Spleen (tissue), 11 donors: Measurements from ENCODE around the gene LIPI. TPM values are rescaled to one million over a fixed set of nuclear protein-coding genes. Genes with fewer than 3 reads are reported as not detected.

Experiments used
- DNase-seq: peaks from one replicate; pipeline ENCODE4 v3.0.0-alpha.2; 2020
- H3K27ac ChIP-seq, 8 donors: fragments of 200-600 bp; sonication (generic) in 7 of 8; 1 replicate in 4 of 8; 2 replicates in 4 of 8; pipeline versions ENCODE4 v1.5.0 to v1.8.0; 2016 to 2021; ENCODE audit warnings: inconsistent platforms in 4 of 8, mild to moderate bottlenecking in 4 of 8, moderate library complexity in 1 of 8
- H3K27me3 ChIP-seq, 7 donors: fragments of 200-600 bp; sonication (generic) in 6 of 7; replicated peaks in 1 of 7; 1 replicate in 4 of 7; 2 replicates in 3 of 7; pipeline versions ENCODE4 v1.5.0 to v1.8.0; 2016 to 2021; ENCODE audit warnings: inconsistent platforms in 3 of 7, mild to moderate bottlenecking in 1 of 7
- H3K36me3 ChIP-seq, 6 donors: fragments of 200-600 bp; sonication (generic) in 5 of 6; 1 replicate in 4 of 6; 2 replicates in 2 of 6; pipeline versions ENCODE4 v1.5.0 to v1.8.0; 2016 to 2021; ENCODE audit warnings: inconsistent platforms in 2 of 6
- H3K4me1 ChIP-seq, 6 donors: fragments of 200-600 bp; sonication (generic) in 5 of 6; 1 replicate in 3 of 6; 2 replicates in 3 of 6; pipeline versions ENCODE4 v1.5.0 to v1.8.0; 2016 to 2021; ENCODE audit warnings: inconsistent platforms in 3 of 6
- H3K4me3 ChIP-seq, 8 donors: fragments of 200-600 bp; sonication (generic) in 7 of 8; 1 replicate in 4 of 8; 2 replicates in 4 of 8; pipeline versions ENCODE4 v1.5.0 to v1.8.0; 2016 to 2021; ENCODE audit warnings: inconsistent platforms in 4 of 8, mild to moderate bottlenecking in 4 of 8, moderate library complexity in 2 of 8
- H3K9me3 ChIP-seq, 8 donors: fragments of 200-600 bp; sonication (generic) in 7 of 8; 1 replicate in 4 of 8; 2 replicates in 4 of 8; pipeline versions ENCODE4 v1.5.0 to v1.8.0; 2016 to 2021; ENCODE audit warnings: inconsistent platforms in 4 of 8
- POLR2A ChIP-seq, 3 donors: fragments of 450-650 bp; IDR thresholded peaks; one replicate each; pipeline ENCODE4 v1.5.1; 2017; ENCODE audit warnings: antibody characterized with exemption in 3 of 3, mild to moderate bottlenecking in 1 of 3
- POLR2AphosphoS5 ChIP-seq, 3 donors: sonication (generic); formaldehyde crosslinking; IDR thresholded peaks; one replicate each; pipeline ENCODE4 v1.5.1; 2017; ENCODE audit warnings: antibody characterized with exemption in 3 of 3
- WGBS, 5 donors: extraction: QIAGEN DNeasy Blood & Tissue Kit in 3 of 5; methylation state at CpG; one replicate each; pipeline versions ENCODE4 v1.1.5 to v1.1.7; 2013 to 2018; 5-methylcytosine and 5-hydroxymethylcytosine counted together
- intact Hi-C: fragments of 100-400 bp; cut with DNase I; formaldehyde crosslinking; loops from one replicate; pipeline ENCODE4 v1.15.0; 2023; ENCODE audit warnings: low total_unique reads
- polyA plus RNA-seq, 3 donors: library from polyadenylated mRNA; stranded (reverse); fragments of 200-250 nt; gene quantifications; one replicate each; pipeline ENCODE4 v1.2.1, GENCODE V29; 2013
- total RNA-seq, 7 donors: library from RNA; depleted of rRNA in 3 of 7; stranded (reverse); fragments of >200 nt in 3 of 7; fragmentation: NEBNext Ultra II Directional in 4 of 7; extraction: Animal tissue kit (Norgen Biotek cat#: 25700) in 4 of 7; gene quantifications; one replicate each; pipeline versions ENCODE4 v1.1.0 to v1.2.1, GENCODE V29; 2016 to 2021
- TF ChIP-seq, protein P1 (sequence below), 11 experiments: fragments of 200-600 bp in 7 of 11; fragments of 450-650 bp in 4 of 11; sonication (generic) in 4 of 11; IDR thresholded peaks in 8 of 11; conservative IDR thresholded peaks in 3 of 11; 1 replicate in 7 of 11; 2 replicates in 4 of 11; pipeline versions ENCODE4 v1.4.0 to v1.8.0; 2016 to 2021; ENCODE audit warnings: antibody characterized with exemption in 11 of 11, inconsistent platforms in 4 of 11, mild to moderate bottlenecking in 1 of 11
- donor health status: healthy with polysubstance abuse.
- donor health status: DM: no; HTN: no; CAD: no; lungs with moderate emphysema.
- donor health status: DM: no; HTN: no; CAD: no.
- donor health status: Bipolar disorder and iron deficiency.
- donor health status: healthy.
- donor health status: DM: no; HTN: no; CAD: no.
- donor health status: DM: yes; HTN: yes; CAD: no.

Gene LIPI
- total and polyA plus RNA-seq, 10 donors = not detected

DNA sequence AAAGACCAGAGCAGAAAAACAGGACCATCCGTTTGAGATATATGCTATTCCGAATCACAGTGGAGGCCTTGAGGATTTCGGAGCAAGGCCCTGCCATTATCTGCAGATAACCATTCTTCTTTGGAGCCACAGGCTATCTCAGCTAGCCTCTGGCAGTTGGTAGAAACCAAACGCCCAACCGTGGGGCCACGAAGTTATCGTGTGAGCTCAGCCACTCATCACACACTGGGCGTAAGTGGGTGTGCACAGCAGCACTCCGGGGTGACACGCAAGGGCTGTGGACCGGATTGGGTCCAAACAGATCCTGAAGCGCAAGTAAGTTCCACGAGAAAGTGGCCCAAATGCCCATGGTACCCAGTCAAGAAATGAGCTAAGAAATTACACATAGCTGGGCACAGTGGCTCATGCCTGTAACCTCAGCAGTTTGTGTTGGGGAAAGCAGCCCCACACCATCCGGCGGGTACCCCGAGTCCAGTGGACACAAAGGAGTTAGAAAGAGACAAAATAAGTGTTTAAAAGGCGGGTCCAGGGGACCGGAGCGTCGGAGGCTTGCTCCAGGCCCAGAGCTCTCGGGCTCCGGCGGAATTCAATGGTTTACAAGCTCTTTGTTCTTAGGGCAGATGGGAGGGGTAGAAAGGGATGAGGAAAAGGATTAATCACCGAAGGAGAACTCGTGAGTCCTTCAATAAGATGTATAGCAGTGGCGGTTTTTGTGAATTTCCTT is 130.6 kb downstream of the LIPI start:
- TF ChIP-seq POLR2AphosphoS5 (IDR thresholded peaks at IDR 0.05) = no peak
- TF ChIP-seq, protein P1, sequence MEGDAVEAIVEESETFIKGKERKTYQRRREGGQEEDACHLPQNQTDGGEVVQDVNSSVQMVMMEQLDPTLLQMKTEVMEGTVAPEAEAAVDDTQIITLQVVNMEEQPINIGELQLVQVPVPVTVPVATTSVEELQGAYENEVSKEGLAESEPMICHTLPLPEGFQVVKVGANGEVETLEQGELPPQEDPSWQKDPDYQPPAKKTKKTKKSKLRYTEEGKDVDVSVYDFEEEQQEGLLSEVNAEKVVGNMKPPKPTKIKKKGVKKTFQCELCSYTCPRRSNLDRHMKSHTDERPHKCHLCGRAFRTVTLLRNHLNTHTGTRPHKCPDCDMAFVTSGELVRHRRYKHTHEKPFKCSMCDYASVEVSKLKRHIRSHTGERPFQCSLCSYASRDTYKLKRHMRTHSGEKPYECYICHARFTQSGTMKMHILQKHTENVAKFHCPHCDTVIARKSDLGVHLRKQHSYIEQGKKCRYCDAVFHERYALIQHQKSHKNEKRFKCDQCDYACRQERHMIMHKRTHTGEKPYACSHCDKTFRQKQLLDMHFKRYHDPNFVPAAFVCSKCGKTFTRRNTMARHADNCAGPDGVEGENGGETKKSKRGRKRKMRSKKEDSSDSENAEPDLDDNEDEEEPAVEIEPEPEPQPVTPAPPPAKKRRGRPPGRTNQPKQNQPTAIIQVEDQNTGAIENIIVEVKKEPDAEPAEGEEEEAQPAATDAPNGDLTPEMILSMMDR (IDR thresholded peaks at IDR 0.05 in 8 of 11, conservative IDR thresholded peaks at IDR 0.05 in 3 of 11) = no peak
- no peak for DNase-seq
- Histone ChIP-seq H3K27ac (no peak overlapping the region), H3K4me3 (no peak overlapping the region), H3K36me3 (peaks cover 0 to 5% (median 0%) of the 10 kb centered on the region in 6 donors), H3K4me1 (no peaks in the 10 kb centered on the region), H3K9me3 (peaks cover 0 to 90% (median 52%) of the 10 kb centered on the region in 8 donors), H3K27me3 (no peaks in the 10 kb centered on the region)
- WGBS, 5 donors = 87 to 93% (median 92%) methylated on average over 26 of the region's 26 CpGs
- intact Hi-C loops = no loop called here

DNA sequence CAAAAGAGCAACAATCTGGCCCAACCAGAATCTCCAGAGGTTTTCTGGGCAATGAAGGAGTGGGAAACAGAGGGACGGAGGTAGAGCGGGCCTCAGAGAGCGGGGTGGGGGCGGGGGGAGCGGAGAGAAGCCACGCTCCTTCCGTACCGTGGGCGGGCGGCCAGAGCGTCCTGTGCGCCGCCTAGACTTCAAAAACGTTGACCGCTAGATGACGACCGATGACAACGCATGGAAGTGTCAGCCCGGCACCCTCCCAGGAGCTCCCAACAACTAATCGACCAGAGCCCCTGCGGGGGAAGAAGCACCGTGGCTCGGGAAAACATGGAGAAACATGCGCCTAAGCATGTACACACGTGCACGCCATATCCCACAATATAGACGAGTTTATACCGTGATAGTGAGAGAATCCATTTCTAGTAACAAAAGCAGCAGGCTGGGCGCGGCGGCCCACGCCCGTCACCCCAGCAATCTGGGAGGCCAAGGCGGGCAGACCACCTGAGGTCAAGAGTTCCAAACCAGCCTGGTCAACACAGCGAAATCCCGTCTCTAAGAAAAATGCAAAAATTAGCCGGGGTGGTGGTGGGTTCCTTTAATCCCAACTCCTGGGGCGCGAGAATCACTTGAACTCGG is 131.9 kb downstream of the LIPI start:
- intact Hi-C loops = no loop called here
- TF ChIP-seq, protein P1 (IDR thresholded peaks at IDR 0.05 in 8 of 11, conservative IDR thresholded peaks at IDR 0.05 in 3 of 11) = no peak
- TF ChIP-seq POLR2A (IDR thresholded peaks at IDR 0.05) (no peak), POLR2AphosphoS5 (IDR thresholded peaks at IDR 0.05) (no peak)
- no peaks in the 10 kb centered on the region for H3K4me1 ChIP-seq
- no peaks in the 10 kb centered on the region for H3K36me3 ChIP-seq
- WGBS, 5 donors = 97 to 98% (median 97%) methylated on average over 37 to 40 of the region's 40 CpGs
- H3K27ac ChIP-seq = no peak overlapping the region
- peaks cover 0 to 91% (median 40%) of the 10 kb centered on the region in 8 donors for H3K9me3 ChIP-seq
- no peaks in the 10 kb centered on the region for H3K27me3 ChIP-seq
- no peak for DNase-seq
- H3K4me3 ChIP-seq = no peak overlapping the region

DNA sequence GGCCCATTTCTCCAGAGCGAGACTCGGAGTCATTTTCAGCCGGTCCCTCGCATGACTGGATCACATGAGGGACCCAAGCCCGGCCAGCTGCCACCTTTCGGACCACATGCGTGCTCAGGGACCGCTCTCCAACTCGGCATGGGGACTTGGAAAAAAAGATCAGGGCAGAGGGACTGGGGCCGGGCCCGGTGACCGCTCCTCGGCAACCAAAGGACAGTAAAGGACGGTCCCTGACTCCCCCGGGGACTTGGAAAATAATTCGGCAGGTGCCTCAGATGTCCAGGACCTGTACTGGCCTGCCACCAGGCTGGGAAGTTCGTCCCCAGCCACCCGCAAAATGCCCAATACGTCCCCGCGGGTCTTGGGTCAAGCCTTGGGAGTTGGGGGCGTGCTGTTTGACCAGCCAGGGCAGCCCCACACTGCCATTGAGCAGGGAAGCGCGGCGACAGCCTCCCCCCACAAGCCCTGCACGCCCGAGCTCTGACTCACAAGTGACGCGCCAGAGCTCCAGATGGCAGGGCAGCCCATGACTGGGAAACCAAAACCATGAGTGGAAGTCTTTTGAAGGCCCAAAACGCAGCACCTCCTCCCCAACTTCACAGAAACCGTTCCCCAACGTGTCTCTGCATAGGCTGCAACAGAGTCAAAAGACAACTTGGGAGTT is 134.5 kb downstream of the LIPI start:
- Histone ChIP-seq H3K9me3 (peaks cover 0 to 81% (median 27%) of the 10 kb centered on the region in 8 donors), H3K27ac (no peak overlapping the region), H3K36me3 (no peaks in the 10 kb centered on the region), H3K4me3 (no peak overlapping the region), H3K27me3 (no peaks in the 10 kb centered on the region), H3K4me1 (no peaks in the 10 kb centered on the region)
- DNase-seq = no peak
- intact Hi-C loops = no loop called here
- whole genome bisulfite sequencing, 5 donors = 89 to 94% (median 92%) methylated on average over 16 to 32 of the region's 32 CpGs
- TF ChIP-seq POLR2AphosphoS5 (IDR thresholded peaks at IDR 0.05) (no peak), POLR2A (IDR thresholded peaks at IDR 0.05) (no peak)
- TF ChIP-seq, protein P1 (IDR thresholded peaks at IDR 0.05 in 8 of 11, conservative IDR thresholded peaks at IDR 0.05 in 3 of 11) = no peak
